ENCODE data around the gene SARM1. TPM values are rescaled to one million over a fixed set of nuclear protein-coding genes. Genes with fewer than 3 reads are reported as not detected.

The SARM1 gene
- total RNA-seq, 2 experiments from 2014 or later = 18.1 to 21.9 TPM

- Mint-ChIP-seq H3K9me3 (ENCODE audit: low read depth) (no peaks in the 10 kb centered on the region), H3K4me1 (peaks cover 17% of the 10 kb centered on the region), H3K4me3 (no peak overlapping the region), H3K27ac (no peak overlapping the region), H3K27me3 (no peaks in the 10 kb centered on the region), H3K36me3 (ENCODE audit: low read depth) (peaks cover 31% of the 10 kb centered on the region)
- POLR2A ChIA-PET = no interaction called here
- intact Hi-C loops (cut with DNase I, micrococcal nuclease) = no loop called here
- CTCF ChIA-PET = no interaction called here
- DNase-seq (no peak), ATAC-seq (no peak)
Observed at GRCh38 chr17:28341516-28341915, 30.0 kb upstream of the SARM1 start.

DNA sequence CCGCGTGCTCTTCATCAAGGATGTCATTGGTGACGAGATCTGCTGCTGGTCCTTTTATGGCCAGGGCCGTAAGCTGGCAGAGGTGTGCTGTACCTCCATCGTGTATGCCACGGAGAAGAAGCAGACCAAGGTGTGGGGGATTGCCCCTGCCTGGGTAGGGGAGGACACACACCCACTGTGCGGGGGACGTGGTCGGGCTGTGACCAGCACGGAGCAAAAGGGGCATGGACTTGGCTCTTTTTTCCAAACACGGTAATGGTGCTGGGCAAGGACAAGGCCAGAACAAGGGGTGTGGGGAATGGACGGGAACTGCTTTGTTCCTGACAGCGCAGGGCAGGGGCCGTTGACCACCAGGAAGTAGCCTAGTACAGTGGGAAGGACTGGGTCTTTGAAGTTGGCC is 29.2 kb upstream of the SARM1 start:
- Mint-ChIP-seq H3K4me1 (peaks cover 9% of the 10 kb centered on the region), H3K27ac (no peak overlapping the region), H3K27me3 (no peaks in the 10 kb centered on the region), H3K36me3 (ENCODE audit: low read depth) (peaks cover 38% of the 10 kb centered on the region), H3K4me3 (no peak overlapping the region), H3K9me3 (ENCODE audit: low read depth) (no peaks in the 10 kb centered on the region)
- ChIA-PET POLR2A (no interaction called here), CTCF (interaction anchor here (0.5 kb wide), 1 partner anchor 1162 kb away, joined by 3 read pairs; no protein-coding TSS in a partner anchor)
- intact Hi-C loops (cut with DNase I, micrococcal nuclease) = no loop called here
- DNase-seq (no peak), ATAC-seq (no peak)

DNA sequence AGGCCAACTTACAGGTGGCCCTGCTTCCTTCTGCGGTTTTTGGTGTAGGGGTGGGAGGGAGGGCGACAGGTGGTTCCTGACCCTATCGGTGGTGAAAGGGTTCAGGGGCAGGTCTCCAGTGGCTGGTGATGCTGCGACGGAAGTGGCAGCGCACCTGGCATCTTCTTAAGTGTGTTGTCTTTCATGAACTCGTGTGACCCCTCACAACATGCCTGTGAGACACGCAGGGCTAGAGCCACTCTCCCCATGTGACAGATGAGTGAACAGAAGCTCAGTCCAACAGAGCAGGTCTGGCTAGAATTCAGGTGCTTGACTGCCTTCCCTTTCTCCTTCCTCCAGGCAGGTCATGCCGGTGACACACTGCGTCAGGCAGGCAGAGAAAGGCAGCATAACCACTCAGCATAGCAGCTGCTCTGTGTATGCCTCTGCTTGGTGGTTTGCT is 28.0 kb upstream of the SARM1 start:
- no peaks in the 10 kb centered on the region for H3K9me3 Mint-ChIP-seq (ENCODE audit: low read depth)
- H3K4me3 Mint-ChIP-seq = no peak overlapping the region
- H3K27me3 Mint-ChIP-seq = no peaks in the 10 kb centered on the region
- POLR2A ChIA-PET = interaction anchor here (1.1 kb wide), 1 partner anchor 8 kb away, joined by 3 read pairs; the partner anchor contains the start of genes IFT20 and TNFAIP1
- ATAC-seq = no peak
- H3K36me3 Mint-ChIP-seq (ENCODE audit: low read depth) = peaks cover 40% of the 10 kb centered on the region
- intact Hi-C loops (cut with DNase I, micrococcal nuclease) = no loop called here
- H3K4me1 Mint-ChIP-seq = no peaks in the 10 kb centered on the region
- CTCF ChIA-PET = no interaction called here
- DNase-seq = no peak
- H3K27ac Mint-ChIP-seq = no peak overlapping the region

DNA sequence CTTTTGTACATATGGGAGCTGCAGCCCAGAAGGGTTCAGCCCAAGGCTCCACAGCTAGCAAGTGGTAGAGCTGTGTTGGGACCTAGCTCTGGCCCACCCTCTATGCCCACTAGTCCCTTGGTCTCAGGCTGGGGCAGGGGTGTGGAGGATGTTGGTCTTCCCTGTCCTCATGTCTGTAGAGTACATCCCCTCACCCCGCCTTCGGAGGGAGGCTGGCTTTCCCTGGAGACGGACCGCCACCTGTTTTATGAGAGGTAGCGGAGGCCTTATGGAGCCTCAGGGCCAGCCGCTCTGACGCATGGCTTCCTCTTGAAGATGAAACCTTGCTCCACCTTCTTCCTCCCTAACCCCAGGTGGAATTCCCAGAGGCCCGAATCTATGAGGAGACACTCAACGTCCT is 27.5 kb upstream of the SARM1 start:
- Mint-ChIP-seq H3K36me3 (ENCODE audit: low read depth) (peaks cover 44% of the 10 kb centered on the region), H3K27me3 (no peaks in the 10 kb centered on the region), H3K27ac (no peak overlapping the region), H3K4me1 (no peaks in the 10 kb centered on the region), H3K9me3 (ENCODE audit: low read depth) (no peaks in the 10 kb centered on the region), H3K4me3 (no peak overlapping the region)
- CTCF ChIA-PET = no interaction called here
- intact Hi-C loops (cut with DNase I, micrococcal nuclease) = no loop called here
- DNase-seq (no peak), ATAC-seq (no peak)
- POLR2A ChIA-PET = interaction anchor here (1.1 kb wide), 1 partner anchor 9 kb away, joined by 3 read pairs; the partner anchor contains the start of genes IFT20 and TNFAIP1

DNA sequence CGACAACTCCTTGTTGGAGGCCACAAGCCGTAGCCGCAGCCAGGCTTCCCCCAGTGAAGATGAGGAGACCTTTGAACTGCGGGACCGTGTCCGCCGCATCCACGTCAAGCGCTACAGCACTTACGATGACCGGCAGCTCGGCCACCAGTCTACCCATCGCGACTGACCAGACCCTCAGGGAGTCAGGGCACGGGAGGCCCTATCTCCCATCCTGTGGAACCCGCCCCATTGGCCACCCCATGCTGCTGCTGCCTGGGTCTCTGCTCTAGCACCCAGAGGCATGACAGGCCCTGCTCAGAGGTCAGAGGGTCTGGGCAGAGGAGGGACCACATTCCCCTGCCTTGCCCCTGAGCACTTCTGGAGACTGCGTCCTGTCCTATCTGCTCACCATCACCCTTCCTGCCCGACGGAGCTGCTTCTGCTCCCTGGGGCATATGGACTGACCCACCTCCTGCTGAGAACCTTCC is 27.0 kb upstream of the SARM1 start:
- CTCF ChIA-PET = interaction anchor here (1.2 to 2.1 kb wide), 2 partner anchors 11 to 72 kb away, joined by 3 to 9 read pairs; no protein-coding TSS in a partner anchor
- DNase-seq (no peak), ATAC-seq (no peak)
- H3K4me3 Mint-ChIP-seq = no peak overlapping the region
- H3K27ac Mint-ChIP-seq = no peak overlapping the region
- H3K9me3 Mint-ChIP-seq (ENCODE audit: low read depth) = no peaks in the 10 kb centered on the region
- intact Hi-C loops (cut with DNase I, micrococcal nuclease) = no loop called here
- no peaks in the 10 kb centered on the region for H3K27me3 Mint-ChIP-seq
- no peaks in the 10 kb centered on the region for H3K4me1 Mint-ChIP-seq
- POLR2A ChIA-PET = interaction anchor here (1.2 kb wide), 1 partner anchor 9 kb away, joined by 4 read pairs; the partner anchor contains the start of genes IFT20 and TNFAIP1
- peaks cover 41% of the 10 kb centered on the region for H3K36me3 Mint-ChIP-seq (ENCODE audit: low read depth)

GRCh38 chr17:28345419-28346198 is 25.9 kb upstream of the SARM1 start:
- CTCF ChIA-PET = interaction anchor here (0.5 to 2.1 kb wide), 4 partner anchors 9 to 192 kb away, joined by 3 to 9 read pairs (median 4); partner anchors contain the start of genes IFT20 and TNFAIP1
- POLR2A ChIA-PET = interaction anchor here (0.9 to 1.2 kb wide), 2 partner anchors 10 to 13 kb away, joined by 3 to 4 read pairs; partner anchors contain the start of genes IFT20 and TNFAIP1
- no peaks in the 10 kb centered on the region for H3K9me3 Mint-ChIP-seq (ENCODE audit: low read depth)
- H3K27ac Mint-ChIP-seq = no peak overlapping the region
- H3K36me3 Mint-ChIP-seq (ENCODE audit: low read depth) = peaks cover 41% of the 10 kb centered on the region
- ATAC-seq (no peak), DNase-seq (no peak)
- no peak overlapping the region for H3K4me3 Mint-ChIP-seq
- no peaks in the 10 kb centered on the region for H3K4me1 Mint-ChIP-seq
- intact Hi-C loops (cut with DNase I, micrococcal nuclease) = no loop called here
- no peaks in the 10 kb centered on the region for H3K27me3 Mint-ChIP-seq

DNA sequence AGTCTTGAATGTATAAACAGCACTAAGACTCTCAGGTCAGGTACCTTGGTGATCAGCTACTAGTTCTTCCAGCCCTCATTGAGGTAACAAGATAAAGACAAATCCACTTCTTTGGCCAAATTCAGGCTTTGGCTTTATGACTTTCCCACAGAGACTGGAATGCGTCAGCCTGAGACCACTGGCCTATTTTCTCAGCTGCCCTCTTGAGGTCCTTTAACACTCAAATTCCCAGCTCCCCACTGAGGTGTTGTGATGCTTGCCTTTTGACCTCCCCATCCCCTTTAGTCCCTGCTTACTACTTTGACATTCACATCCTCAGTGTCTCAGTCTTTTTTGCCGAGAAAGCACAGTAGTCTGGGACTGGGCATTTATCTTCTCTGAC is 25.3 kb upstream of the SARM1 start:
- Mint-ChIP-seq H3K36me3 (ENCODE audit: low read depth) (peaks cover 45% of the 10 kb centered on the region), H3K9me3 (ENCODE audit: low read depth) (no peaks in the 10 kb centered on the region), H3K27ac (peak overlapping the region; percentile 45), H3K4me1 (no peaks in the 10 kb centered on the region), H3K27me3 (no peaks in the 10 kb centered on the region), H3K4me3 (no peak overlapping the region)
- intact Hi-C loops (cut with DNase I, micrococcal nuclease) = no loop called here
- ChIA-PET CTCF (interaction anchor here (0.7 to 2.1 kb wide), 3 partner anchors 9 to 45 kb away, joined by 3 to 9 read pairs (median 4); partner anchors contain the start of genes IFT20 and TNFAIP1), POLR2A (no interaction called here)
- DNase-seq = no peak
- no peak for ATAC-seq

DNA sequence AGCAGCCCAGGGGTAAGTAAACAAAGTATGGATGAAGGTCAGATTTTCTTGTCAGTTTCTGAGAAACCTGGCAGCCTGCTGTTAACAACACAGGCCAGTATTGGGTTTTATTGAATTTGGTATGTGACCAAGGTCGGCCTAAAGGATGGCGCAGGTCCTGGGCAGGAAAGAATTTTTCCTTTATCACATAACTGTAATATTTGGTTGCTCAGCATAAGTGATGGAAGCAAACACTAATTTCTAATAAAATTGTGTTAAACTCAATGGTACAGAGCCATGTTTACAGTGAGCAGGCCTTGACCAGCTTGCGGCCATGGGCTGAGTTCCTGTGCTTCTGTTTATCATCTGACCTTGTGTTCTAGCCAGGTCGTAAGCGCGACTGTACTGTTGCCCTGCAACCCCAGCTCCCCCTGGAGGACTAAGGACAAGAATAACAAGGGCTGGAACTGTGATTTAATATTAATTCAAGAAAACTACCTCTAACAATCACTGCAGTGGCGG is 24.7 kb upstream of the SARM1 start:
- intact Hi-C loops (cut with DNase I, micrococcal nuclease) = no loop called here
- Mint-ChIP-seq H3K4me1 (no peaks in the 10 kb centered on the region), H3K9me3 (ENCODE audit: low read depth) (no peaks in the 10 kb centered on the region), H3K36me3 (ENCODE audit: low read depth) (peaks cover 48% of the 10 kb centered on the region), H3K27ac (no peak overlapping the region), H3K27me3 (no peaks in the 10 kb centered on the region), H3K4me3 (no peak overlapping the region)
- DNase-seq = no peak
- ATAC-seq = no peak
- CTCF ChIA-PET = interaction anchor here (0.7 to 2.1 kb wide), 3 partner anchors 8 to 45 kb away, joined by 3 to 9 read pairs (median 4); partner anchors contain the start of genes IFT20 and TNFAIP1
- POLR2A ChIA-PET = no interaction called here

- H3K27ac Mint-ChIP-seq = no peak overlapping the region
- no peak overlapping the region for H3K4me3 Mint-ChIP-seq
- H3K36me3 Mint-ChIP-seq (ENCODE audit: low read depth) = peaks cover 47% of the 10 kb centered on the region
- ChIA-PET POLR2A (interaction anchor here (1.5 kb wide), 1 partner anchor 12 kb away, joined by 5 read pairs; the partner anchor contains the start of genes IFT20 and TNFAIP1), CTCF (interaction anchor here (1.7 kb wide), 1 partner anchor 12 kb away, joined by 4 read pairs; the partner anchor contains the start of genes IFT20 and TNFAIP1)
- no peak for ATAC-seq
- H3K9me3 Mint-ChIP-seq (ENCODE audit: low read depth) = no peaks in the 10 kb centered on the region
- intact Hi-C loops (cut with DNase I, micrococcal nuclease) = no loop called here
- DNase-seq = no peak
- no peaks in the 10 kb centered on the region for H3K4me1 Mint-ChIP-seq
- H3K27me3 Mint-ChIP-seq = no peaks in the 10 kb centered on the region
Observed at GRCh38 chr17:28347261-28347891, 24.1 kb upstream of the SARM1 start.

- peaks cover 51% of the 10 kb centered on the region for H3K36me3 Mint-ChIP-seq (ENCODE audit: low read depth)
- ATAC-seq = no peak
- no peaks in the 10 kb centered on the region for H3K27me3 Mint-ChIP-seq
- H3K4me3 Mint-ChIP-seq = no peak overlapping the region
- intact Hi-C loops (cut with DNase I, micrococcal nuclease) = no loop called here
- ChIA-PET CTCF (interaction anchor here (0.6 kb wide), 1 partner anchor 155 kb away, joined by 4 read pairs; no protein-coding TSS in a partner anchor), POLR2A (interaction anchor here (1.5 kb wide), 1 partner anchor 13 kb away, joined by 5 read pairs; the partner anchor contains the start of genes IFT20 and TNFAIP1)
- no peak overlapping the region for H3K27ac Mint-ChIP-seq
- H3K9me3 Mint-ChIP-seq (ENCODE audit: low read depth) = no peaks in the 10 kb centered on the region
- no peak for DNase-seq
- no peaks in the 10 kb centered on the region for H3K4me1 Mint-ChIP-seq
Observed at GRCh38 chr17:28348979-28349378, 22.5 kb upstream of the SARM1 start.

DNA sequence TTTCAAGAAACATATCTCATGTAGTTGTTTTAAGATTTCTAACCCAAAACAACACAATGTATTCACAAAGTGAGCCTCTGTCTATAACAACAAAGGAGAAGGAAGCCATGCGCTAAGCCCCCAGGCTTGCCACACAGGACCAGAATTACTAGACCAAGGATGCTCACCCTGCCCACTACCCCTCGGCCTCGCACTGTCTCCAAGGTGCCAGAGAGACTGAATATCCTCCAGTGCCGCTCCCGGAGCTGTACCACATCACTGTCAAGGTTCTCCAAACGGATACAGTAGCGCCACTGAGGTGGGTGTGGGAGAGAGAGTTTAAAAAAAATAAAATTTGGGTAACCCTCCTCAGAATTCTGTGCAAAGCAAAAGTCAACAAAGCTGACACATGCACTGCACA is 21.2 kb upstream of the SARM1 start:
- ChIA-PET CTCF (interaction anchor here (0.5 to 1.5 kb wide), 3 partner anchors 12 to 64 kb away, joined by 3 to 8 read pairs (median 3); no protein-coding TSS in a partner anchor), POLR2A (no interaction called here)
- H3K27ac Mint-ChIP-seq = no peak overlapping the region
- peaks cover 4% of the 10 kb centered on the region for H3K4me1 Mint-ChIP-seq
- no peak overlapping the region for H3K4me3 Mint-ChIP-seq
- peaks cover 56% of the 10 kb centered on the region for H3K36me3 Mint-ChIP-seq (ENCODE audit: low read depth)
- intact Hi-C loops (cut with DNase I, micrococcal nuclease) = loop anchor here in 1 of 2 experiments (10.0 kb wide), 1 partner anchor 205 kb away; the partner anchor contains the start of gene UNC119
- DNase-seq (no peak), ATAC-seq (no peak)
- no peaks in the 10 kb centered on the region for H3K9me3 Mint-ChIP-seq (ENCODE audit: low read depth)
- H3K27me3 Mint-ChIP-seq = no peaks in the 10 kb centered on the region
